CD8-positive, alpha-beta memory T cell (primary cell): ENCODE data around the gene SZT2. TPM values are rescaled to one million over a fixed set of nuclear protein-coding genes. Genes with fewer than 3 reads are reported as not detected.

Experiments
- CTCF ChIA-PET: fragments of 350-600 bp; sonication (Branson Sonifier 250); formaldehyde crosslinking; loops from one replicate; lab custom pipeline; 2021; ENCODE audit warnings: antibody characterized with exemption; lab: Charles Lee
- POLR2A ChIA-PET: fragments of 350-600 bp; sonication (Branson Sonifier 250); formaldehyde crosslinking; loops from one replicate; lab custom pipeline; 2021; ENCODE audit warnings: antibody characterized with exemption; lab: Charles Lee
- DNase-seq, 5 donors: peaks; one replicate each; pipeline versions ENCODE4 v3.0.0 to v3.0.0-alpha.2; 2020 to 2022; ENCODE audit warnings: mixed read lengths in 1 of 5
- H3K27ac ChIP-seq: one replicate; pipeline ENCODE4 v1.7.0; 2013; ENCODE audit warnings: low read depth, mild to moderate bottlenecking, low read length, moderate library complexity
- H3K27me3 ChIP-seq: 2 replicates; pipeline ENCODE4 v1.7.0; 2013; ENCODE audit warnings: low read length, mild to moderate bottlenecking; ENCODE audit not compliant: insufficient read depth, poor library complexity, severe bottlenecking
- H3K36me3 ChIP-seq: 2 replicates; pipeline ENCODE4 v1.7.0; 2013; ENCODE audit warnings: mild to moderate bottlenecking, low read length, moderate library complexity; ENCODE audit not compliant: insufficient read depth
- H3K4me1 ChIP-seq: 2 replicates; pipeline ENCODE4 v1.7.0; 2013; ENCODE audit warnings: mild to moderate bottlenecking, low read length, moderate library complexity; ENCODE audit not compliant: insufficient read depth
- H3K4me3 ChIP-seq: 2 replicates; pipeline ENCODE4 v1.7.0; 2013; ENCODE audit warnings: mild to moderate bottlenecking, low read length
- H3K9me3 ChIP-seq: 2 replicates; pipeline ENCODE4 v1.7.0; 2013; ENCODE audit warnings: mild to moderate bottlenecking, low read length
- H3K27ac Mint-ChIP-seq, 8 donors: one replicate each; pipeline ENCODE4 v1.8.0; 2020 to 2021; ENCODE audit warnings: mixed read lengths in 8 of 8, mild to moderate bottlenecking in 6 of 8, inconsistent platforms in 3 of 8, moderate library complexity in 3 of 8
- H3K27me3 Mint-ChIP-seq, 2 donors: one replicate each; pipeline ENCODE4 v1.8.0; 2020 to 2021; ENCODE audit warnings: mixed read lengths in 2 of 2, mild to moderate bottlenecking in 1 of 2, moderate library complexity in 1 of 2
- H3K36me3 Mint-ChIP-seq, 3 donors: one replicate each; pipeline ENCODE4 v1.8.0; 2020 to 2021; ENCODE audit warnings: mixed read lengths in 3 of 3, inconsistent platforms in 1 of 3, mild to moderate bottlenecking in 1 of 3
- H3K4me1 Mint-ChIP-seq, 3 donors: one replicate each; pipeline ENCODE4 v1.8.0; 2020 to 2021; ENCODE audit warnings: mixed read lengths in 3 of 3, inconsistent platforms in 1 of 3, mild to moderate bottlenecking in 1 of 3
- H3K4me3 Mint-ChIP-seq, 7 donors: one replicate each; pipeline ENCODE4 v1.8.0; 2020 to 2021; ENCODE audit warnings: mixed read lengths in 7 of 7, mild to moderate bottlenecking in 6 of 7, moderate library complexity in 4 of 7, inconsistent platforms in 2 of 7
- H3K9me3 Mint-ChIP-seq, 5 donors: one replicate each; pipeline ENCODE4 v1.8.0; 2020 to 2022; ENCODE audit warnings: mixed read lengths in 5 of 5, mild to moderate bottlenecking in 3 of 5, moderate library complexity in 2 of 5, inconsistent platforms in 1 of 5
- polyA plus RNA-seq: library from polyadenylated mRNA; unstranded; fragments of 300-500 nt; fragmentation: Illumina TruSeq; gene quantifications from one replicate; pipeline ENCODE4 v1.2.3, GENCODE V29; 2021
- total RNA-seq, 2 experiments: library from RNA; stranded (reverse); gene quantifications; one replicate each; pipeline ENCODE4 v1.2.3, GENCODE V29; 2021

The SZT2 gene
- total and polyA plus RNA-seq, 3 experiments from 2014 or later = 7.2 to 35.1 (median 34.4) TPM

DNA sequence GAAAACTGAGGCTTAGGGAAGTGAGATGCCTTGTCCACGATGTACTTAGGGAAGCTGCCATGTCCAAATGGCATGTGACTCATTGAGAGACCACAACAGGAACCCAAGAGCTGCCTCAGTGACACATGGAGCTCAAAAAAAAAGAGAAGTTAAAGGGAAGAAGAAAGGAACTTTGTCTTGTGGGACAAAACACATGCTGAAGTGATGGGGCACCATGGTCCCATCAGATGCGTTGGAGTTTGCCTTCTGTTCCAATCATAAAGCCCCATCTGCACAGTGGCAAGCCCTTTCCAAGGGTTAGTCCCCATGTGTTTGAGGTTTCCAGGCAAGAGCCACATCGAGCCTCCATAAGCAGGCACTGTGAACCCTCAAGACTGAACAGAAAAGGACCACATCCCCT is 8.1 kb upstream of the SZT2 start:
- H3K27me3 ChIP-seq = no peaks in the 10 kb centered on the region
- no peaks in the 10 kb centered on the region for H3K27me3 Mint-ChIP-seq
- CTCF ChIA-PET = interaction anchor here (0.9 kb wide), 1 partner anchor 14 kb away, joined by 3 read pairs; the partner anchor contains the start of gene ELOVL1

DNA sequence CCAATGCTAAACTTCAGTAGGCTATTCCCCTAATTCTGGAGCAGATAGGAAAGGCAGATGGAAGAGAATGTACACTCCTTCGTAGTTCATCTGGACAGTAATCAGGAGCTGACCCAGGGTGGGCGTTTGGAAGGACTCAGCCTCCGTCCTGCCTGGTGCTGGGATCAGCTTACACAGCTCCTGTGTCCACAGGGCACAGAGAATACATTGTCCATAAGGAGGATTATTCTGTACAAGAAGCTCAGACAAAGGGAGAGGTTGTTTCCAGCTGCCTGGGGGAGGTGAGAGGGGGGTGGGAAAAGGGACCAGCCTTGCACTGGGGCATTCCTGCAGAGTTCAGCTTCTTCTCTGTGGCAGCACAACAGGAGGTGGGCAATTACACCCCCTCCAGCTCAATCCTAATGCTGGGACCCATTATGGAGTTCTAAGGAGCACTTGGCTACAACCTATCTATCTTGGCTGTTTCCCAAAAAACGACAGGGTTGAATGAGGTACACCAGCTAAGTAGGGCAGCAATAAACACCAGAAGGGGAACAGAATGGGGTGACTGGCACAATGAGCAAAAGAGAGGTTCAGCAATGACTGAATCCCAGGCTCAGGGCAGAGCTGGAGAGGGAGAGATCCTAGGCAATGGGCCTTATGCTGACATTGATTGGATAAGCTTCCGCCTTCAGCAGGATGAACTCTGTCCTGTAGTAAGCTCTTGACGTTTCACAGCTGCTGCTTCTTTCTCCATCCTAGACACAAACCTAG is 7.5 kb upstream of the SZT2 start:
- peaks cover 0 to 74% (median 23%) of the 10 kb centered on the region in 3 donors for H3K36me3 Mint-ChIP-seq

More for the DNA sequence above, 8.1 kb upstream of the SZT2 start:
- DNase-seq = no peak
- no peaks in the 10 kb centered on the region for H3K9me3 ChIP-seq
- peaks cover 42% of the 10 kb centered on the region for H3K36me3 ChIP-seq
- Mint-ChIP-seq H3K4me1 (peaks cover 0 to 13% (median 6%) of the 10 kb centered on the region in 3 donors), H3K9me3 (no peaks in the 10 kb centered on the region), H3K27ac (peak overlapping the region in 5 of 8 donors; percentile 28 to 78 (median 64)), H3K36me3 (peaks cover 0 to 68% (median 19%) of the 10 kb centered on the region in 3 donors), H3K4me3 (no peak overlapping the region)
- no peak overlapping the region for H3K27ac ChIP-seq
- no peaks in the 10 kb centered on the region for H3K4me1 ChIP-seq
- no peak overlapping the region for H3K4me3 ChIP-seq
- POLR2A ChIA-PET = no interaction called here

DNA sequence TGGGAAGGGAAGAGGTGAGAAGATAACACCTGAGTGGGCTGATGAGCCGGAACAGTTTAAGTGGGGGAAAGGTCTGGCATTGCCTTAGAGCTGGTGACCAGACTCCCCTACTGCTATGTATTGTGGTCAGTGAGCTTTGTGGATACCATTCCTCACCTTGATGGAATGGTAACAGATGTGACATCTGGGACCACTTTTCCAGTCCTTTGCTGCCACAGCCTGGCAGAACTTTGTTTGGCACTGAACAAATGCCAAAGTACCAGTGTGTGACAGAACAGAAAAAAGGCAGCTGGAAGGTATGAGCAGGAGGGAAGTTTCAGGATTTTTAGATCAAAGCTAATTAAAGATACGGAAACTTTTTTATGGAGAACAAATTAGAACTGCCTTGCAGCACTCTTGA is 6.2 kb upstream of the SZT2 start:
- H3K36me3 Mint-ChIP-seq = peaks cover 0 to 76% (median 23%) of the 10 kb centered on the region in 3 donors
- H3K27ac Mint-ChIP-seq = peak overlapping the region in 3 of 8 donors; percentile 12 to 66 (median 43)
- Histone ChIP-seq H3K36me3 (peaks cover 52% of the 10 kb centered on the region), H3K4me1 (peaks cover 11% of the 10 kb centered on the region), H3K27me3 (no peaks in the 10 kb centered on the region), H3K27ac (no peak overlapping the region), H3K9me3 (no peaks in the 10 kb centered on the region), H3K4me3 (no peak overlapping the region)
- no peaks in the 10 kb centered on the region for H3K27me3 Mint-ChIP-seq
- H3K4me1 Mint-ChIP-seq = peaks cover 8 to 24% (median 20%) of the 10 kb centered on the region in 3 donors
- CTCF ChIA-PET = interaction anchor here (1.0 to 1.8 kb wide), 2 partner anchors 15 to 29 kb away, joined by 3 to 4 read pairs; partner anchors contain the start of gene ELOVL1
- no peaks in the 10 kb centered on the region for H3K9me3 Mint-ChIP-seq
- DNase-seq = no peak
- peak overlapping the region in 1 of 7 donors; percentile 66 for H3K4me3 Mint-ChIP-seq
- POLR2A ChIA-PET = interaction anchor here (0.6 kb wide), 1 partner anchor 15 kb away, joined by 3 read pairs; no protein-coding TSS in a partner anchor

More for the DNA sequence above, 7.5 kb upstream of the SZT2 start:
- no peaks in the 10 kb centered on the region for H3K9me3 ChIP-seq
- DNase-seq = no peak
- Mint-ChIP-seq H3K9me3 (no peaks in the 10 kb centered on the region), H3K4me3 (no peak overlapping the region), H3K4me1 (peaks cover 0 to 12% (median 12%) of the 10 kb centered on the region in 3 donors), H3K27ac (peak overlapping the region in 2 of 8 donors; percentile 54 to 71), H3K27me3 (no peaks in the 10 kb centered on the region)
- CTCF ChIA-PET = interaction anchor here (0.9 kb wide), 1 partner anchor 15 kb away, joined by 3 read pairs; the partner anchor contains the start of gene ELOVL1
- H3K36me3 ChIP-seq = peaks cover 48% of the 10 kb centered on the region
- H3K4me1 ChIP-seq = no peaks in the 10 kb centered on the region
- no peak overlapping the region for H3K4me3 ChIP-seq
- no peak overlapping the region for H3K27ac ChIP-seq
- POLR2A ChIA-PET = interaction anchor here (0.7 kb wide), 1 partner anchor 24 kb away, joined by 3 read pairs; no protein-coding TSS in a partner anchor
- no peaks in the 10 kb centered on the region for H3K27me3 ChIP-seq

DNA sequence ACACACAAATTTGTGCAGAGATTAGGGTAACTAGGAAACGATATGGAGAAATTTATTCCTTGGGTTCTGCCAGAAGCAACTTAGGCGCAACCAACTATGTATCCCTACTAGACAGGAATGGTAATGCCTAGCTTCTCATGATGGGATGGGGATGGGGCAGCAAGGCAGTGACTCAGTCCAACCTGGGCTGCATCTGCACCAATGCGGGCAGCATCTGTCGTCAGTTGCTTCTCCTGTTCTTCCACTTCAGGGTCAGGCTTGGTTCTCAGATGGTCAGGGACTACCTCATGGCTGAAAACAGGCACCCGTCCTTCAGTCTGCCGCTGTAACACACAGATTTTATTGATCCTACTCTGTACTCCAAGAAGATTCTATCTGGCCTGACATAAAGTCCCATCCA is 3.0 kb upstream of the SZT2 start:
- Mint-ChIP-seq H3K36me3 (peaks cover 0 to 74% (median 23%) of the 10 kb centered on the region in 3 donors), H3K27ac (peak overlapping the region in 1 of 8 donors; percentile 76), H3K9me3 (no peaks in the 10 kb centered on the region), H3K4me3 (peak overlapping the region in 1 of 7 donors; percentile 94), H3K4me1 (peaks cover 30 to 50% (median 46%) of the 10 kb centered on the region in 3 donors), H3K27me3 (no peaks in the 10 kb centered on the region)
- H3K27ac ChIP-seq = no peak overlapping the region
- CTCF ChIA-PET = interaction anchor here (1.4 kb wide), 1 partner anchor 10 kb away, joined by 3 read pairs; no protein-coding TSS in a partner anchor
- H3K36me3 ChIP-seq = peaks cover 52% of the 10 kb centered on the region
- no peaks in the 10 kb centered on the region for H3K9me3 ChIP-seq
- POLR2A ChIA-PET = no interaction called here
- H3K27me3 ChIP-seq = no peaks in the 10 kb centered on the region
- DNase-seq = no peak
- no peak overlapping the region for H3K4me3 ChIP-seq
- peaks cover 28% of the 10 kb centered on the region for H3K4me1 ChIP-seq

DNA sequence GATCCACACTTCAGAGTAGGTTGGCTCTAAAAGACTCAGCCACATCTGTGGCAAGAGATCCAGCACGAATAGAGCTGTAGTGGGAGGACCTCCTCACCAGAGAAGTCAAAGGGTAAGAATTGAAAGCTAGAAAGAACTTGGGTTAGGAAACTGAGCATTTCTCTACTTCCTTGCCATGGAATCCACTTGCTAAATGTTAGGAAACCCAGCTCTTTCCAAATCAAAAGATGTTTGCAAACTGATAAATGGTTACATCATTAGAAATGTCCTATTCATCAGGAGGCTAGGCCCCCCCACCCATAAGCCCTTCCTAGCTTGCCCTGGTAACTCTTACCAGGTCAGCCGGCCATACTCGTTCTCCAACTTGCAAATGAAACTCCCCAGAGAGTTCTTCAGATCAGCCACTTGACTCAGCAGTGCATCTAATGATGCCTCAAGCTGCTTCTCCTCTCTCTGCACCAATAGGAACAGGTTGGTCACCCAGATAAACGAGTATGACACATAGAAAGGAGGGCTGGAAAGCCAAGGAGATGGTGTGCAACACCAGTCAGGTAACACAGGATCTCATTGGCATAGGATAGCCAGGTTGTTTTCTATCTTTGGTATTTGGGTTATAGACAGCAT is 1.6 kb upstream of the SZT2 start:
- H3K4me1 ChIP-seq = peaks cover 28% of the 10 kb centered on the region
- H3K4me1 Mint-ChIP-seq = peaks cover 36 to 60% (median 50%) of the 10 kb centered on the region in 3 donors
- ChIA-PET CTCF (interaction anchor here (1.2 kb wide), 1 partner anchor 161 kb away, joined by 3 read pairs; no protein-coding TSS in a partner anchor), POLR2A (interaction anchor here (1.1 kb wide), 1 partner anchor 21 kb away, joined by 3 read pairs; no protein-coding TSS in a partner anchor)
- H3K9me3 ChIP-seq = no peaks in the 10 kb centered on the region
- no peaks in the 10 kb centered on the region for H3K9me3 Mint-ChIP-seq
- peak overlapping the region; percentile 11 to 100 (median 98) for H3K27ac Mint-ChIP-seq
- H3K27me3 Mint-ChIP-seq = no peaks in the 10 kb centered on the region
- H3K27ac ChIP-seq = no peak overlapping the region
- DNase-seq = no peak
- no peak overlapping the region for H3K4me3 ChIP-seq
- peak overlapping the region; percentile 94 to 100 (median 98) for H3K4me3 Mint-ChIP-seq
- H3K36me3 ChIP-seq = peaks cover 45% of the 10 kb centered on the region
- no peaks in the 10 kb centered on the region for H3K27me3 ChIP-seq
- peaks cover 0 to 60% (median 20%) of the 10 kb centered on the region in 3 donors for H3K36me3 Mint-ChIP-seq

DNA sequence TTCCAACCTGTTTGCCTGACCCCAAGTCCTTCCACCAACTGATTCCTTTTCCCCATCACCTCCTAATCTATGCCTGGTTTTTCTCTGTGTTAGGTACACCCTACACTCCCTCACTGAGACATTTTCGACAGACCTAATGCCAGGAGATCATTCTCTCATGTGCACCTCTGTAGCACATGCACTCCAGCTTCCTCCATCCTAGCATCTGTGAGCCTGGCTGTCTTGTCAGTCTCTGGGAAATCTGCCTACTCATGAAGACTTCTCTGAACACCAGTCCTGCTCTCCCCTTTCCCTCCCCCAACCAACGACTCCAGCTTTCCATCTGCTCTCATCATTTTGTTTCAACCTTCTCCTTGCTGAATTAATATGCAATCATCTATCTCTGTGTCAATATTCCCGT is 1.1 kb upstream of the SZT2 start:
- H3K27me3 ChIP-seq = no peaks in the 10 kb centered on the region
- H3K9me3 ChIP-seq = no peaks in the 10 kb centered on the region
- Mint-ChIP-seq H3K36me3 (peaks cover 0 to 57% (median 18%) of the 10 kb centered on the region in 3 donors), H3K27me3 (no peaks in the 10 kb centered on the region), H3K4me1 (peaks cover 38 to 65% (median 56%) of the 10 kb centered on the region in 3 donors), H3K4me3 (peak overlapping the region; percentile 94 to 100 (median 98)), H3K9me3 (no peaks in the 10 kb centered on the region), H3K27ac (peak overlapping the region; percentile 76 to 100 (median 98))
- peak overlapping the region; percentile 87 for H3K27ac ChIP-seq
- peak overlapping the region; percentile 90 for H3K4me3 ChIP-seq
- ChIA-PET POLR2A (interaction anchor here (0.7 to 1.1 kb wide), 2 partner anchors 22 to 35 kb away, joined by 3 read pairs; no protein-coding TSS in a partner anchor), CTCF (interaction anchor here (1.2 to 2.0 kb wide), 2 partner anchors 20 to 162 kb away, joined by 3 to 7 read pairs; partner anchors contain the start of gene ELOVL1)
- H3K4me1 ChIP-seq = peaks cover 28% of the 10 kb centered on the region
- DNase-seq = no peak
- H3K36me3 ChIP-seq = peaks cover 40% of the 10 kb centered on the region

DNA sequence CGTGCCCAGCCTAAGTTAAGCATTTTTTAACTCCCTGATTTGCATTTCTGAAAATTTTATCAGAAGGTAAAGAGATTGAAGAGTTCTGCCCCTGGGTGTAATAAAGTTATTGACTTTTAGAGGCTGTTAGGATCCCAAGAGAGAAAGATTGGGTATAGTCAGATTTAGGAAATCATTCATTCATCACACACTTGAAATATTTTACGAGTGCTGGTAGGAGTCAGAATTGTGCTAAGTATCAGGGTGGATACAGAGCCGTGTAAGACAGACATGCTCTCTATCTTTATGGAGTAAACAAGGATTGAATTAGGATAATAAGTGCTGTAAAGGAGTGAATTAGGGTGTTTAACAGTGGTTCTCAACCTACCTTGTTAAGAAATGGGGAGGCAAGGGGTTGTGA is 3.0 kb downstream of the SZT2 start:
- no peaks in the 10 kb centered on the region for H3K9me3 ChIP-seq
- H3K4me3 ChIP-seq = no peak overlapping the region
- H3K27ac Mint-ChIP-seq = peak overlapping the region in 2 of 8 donors; percentile 59 to 75
- peak overlapping the region in 2 of 7 donors; percentile 12 to 26 for H3K4me3 Mint-ChIP-seq
- no peaks in the 10 kb centered on the region for H3K9me3 Mint-ChIP-seq
- H3K4me1 Mint-ChIP-seq = peaks cover 43 to 68% (median 61%) of the 10 kb centered on the region in 3 donors
- H3K27ac ChIP-seq = no peak overlapping the region
- H3K27me3 Mint-ChIP-seq = peaks cover 0 to 1% of the 10 kb centered on the region in 2 donors
- H3K27me3 ChIP-seq = no peaks in the 10 kb centered on the region
- H3K4me1 ChIP-seq = peaks cover 25% of the 10 kb centered on the region
- CTCF ChIA-PET = no interaction called here
- no peak for DNase-seq
- POLR2A ChIA-PET = no interaction called here
- H3K36me3 ChIP-seq = peaks cover 6% of the 10 kb centered on the region
- peaks cover 0 to 40% (median 10%) of the 10 kb centered on the region in 3 donors for H3K36me3 Mint-ChIP-seq
